ENCODE data around the gene BICD1. TPM values are rescaled to one million over a fixed set of nuclear protein-coding genes. Genes with fewer than 3 reads are reported as not detected.

The BICD1 gene
- 1 to 10 TPM; 1.5 to 4.5 (median 2.4) TPM for total RNA-seq

DNA sequence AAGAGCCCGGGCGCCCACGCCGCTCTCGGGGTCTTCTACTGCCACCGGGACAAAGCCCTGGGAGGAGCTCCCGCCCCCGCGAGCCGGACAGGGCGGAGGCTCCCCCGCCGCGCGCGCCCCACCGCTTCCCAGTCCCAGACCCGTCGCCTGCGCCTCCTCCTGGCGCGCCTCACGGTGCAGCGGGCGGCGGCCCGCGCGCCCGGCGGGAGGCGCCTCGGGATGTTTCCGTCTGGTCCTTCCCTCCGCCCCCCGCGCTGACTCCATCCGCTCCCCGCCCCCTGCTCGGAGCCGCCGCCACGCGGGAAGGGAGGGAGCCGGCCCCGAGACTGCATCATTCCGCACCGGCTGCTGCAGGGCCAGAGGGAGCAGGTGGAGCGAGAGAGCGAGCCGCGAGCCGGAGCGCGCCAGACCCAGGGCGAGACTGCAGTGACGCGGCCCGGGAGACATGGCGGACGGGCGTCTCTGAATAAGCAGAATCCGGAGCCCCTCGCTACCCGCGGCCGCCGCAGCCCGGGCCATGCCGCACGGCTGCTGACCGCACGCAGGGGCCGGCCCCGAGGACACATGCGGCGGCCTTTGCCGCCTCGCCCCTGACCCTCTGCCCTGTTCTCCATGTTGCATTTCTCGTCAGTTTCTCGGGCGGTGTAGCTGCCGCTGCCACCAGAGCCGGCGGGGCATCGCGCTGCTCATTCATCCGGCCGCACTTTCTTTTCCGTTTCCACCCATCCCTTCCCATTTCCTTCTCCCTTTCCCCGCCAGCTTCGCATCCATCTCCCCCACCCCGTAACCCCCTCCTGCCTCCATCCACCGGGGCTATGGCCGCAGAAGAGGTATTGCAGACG is at the start of gene BICD1:
Gene BICD1 (plus strand): TSS at position 331 of the 842 bp plus-strand sequence. CDS start 485 bp downstream, at position 816.
- peak; percentile 66 to 97 for DNase-seq (ENCODE audit: low spot score in 2 of 2)
- WGBS, 2 donors = 0 to 1% methylated on average over 43 to 46 of the region's 96 CpGs
- peak within 1 kb of the TSS; percentile 50 for H3K4me3 ChIP-seq (ENCODE audit: low read depth, poor library complexity, severe bottlenecking)
- no peak for TF ChIP-seq POLR2A (IDR thresholded peaks at IDR 0.05)
- TF ChIP-seq, protein P1, sequence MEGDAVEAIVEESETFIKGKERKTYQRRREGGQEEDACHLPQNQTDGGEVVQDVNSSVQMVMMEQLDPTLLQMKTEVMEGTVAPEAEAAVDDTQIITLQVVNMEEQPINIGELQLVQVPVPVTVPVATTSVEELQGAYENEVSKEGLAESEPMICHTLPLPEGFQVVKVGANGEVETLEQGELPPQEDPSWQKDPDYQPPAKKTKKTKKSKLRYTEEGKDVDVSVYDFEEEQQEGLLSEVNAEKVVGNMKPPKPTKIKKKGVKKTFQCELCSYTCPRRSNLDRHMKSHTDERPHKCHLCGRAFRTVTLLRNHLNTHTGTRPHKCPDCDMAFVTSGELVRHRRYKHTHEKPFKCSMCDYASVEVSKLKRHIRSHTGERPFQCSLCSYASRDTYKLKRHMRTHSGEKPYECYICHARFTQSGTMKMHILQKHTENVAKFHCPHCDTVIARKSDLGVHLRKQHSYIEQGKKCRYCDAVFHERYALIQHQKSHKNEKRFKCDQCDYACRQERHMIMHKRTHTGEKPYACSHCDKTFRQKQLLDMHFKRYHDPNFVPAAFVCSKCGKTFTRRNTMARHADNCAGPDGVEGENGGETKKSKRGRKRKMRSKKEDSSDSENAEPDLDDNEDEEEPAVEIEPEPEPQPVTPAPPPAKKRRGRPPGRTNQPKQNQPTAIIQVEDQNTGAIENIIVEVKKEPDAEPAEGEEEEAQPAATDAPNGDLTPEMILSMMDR (IDR thresholded peaks at IDR 0.05) = no peak
- intact Hi-C loops (cut with DNase I; ENCODE audit: low total_unique reads) = no loop called here

DNA sequence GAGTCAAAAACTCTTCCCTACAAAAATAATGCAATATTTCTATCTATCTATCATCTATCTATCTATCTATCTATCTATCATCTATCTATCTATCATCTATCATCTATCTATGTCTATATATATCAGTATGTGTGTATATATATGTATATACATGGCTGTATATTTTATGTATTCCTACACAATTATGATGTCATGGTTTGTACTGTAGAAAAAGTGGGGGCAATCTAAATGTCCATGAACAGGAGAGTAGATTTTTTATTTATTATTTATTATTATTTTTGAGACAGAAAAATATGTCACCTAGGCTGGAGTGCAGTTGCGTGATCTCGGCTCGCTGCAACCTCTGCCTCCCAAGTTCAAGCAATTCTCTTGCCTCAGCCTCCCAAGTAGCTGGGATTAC is 45.6 kb upstream of the BICD1 start:
- H3K4me3 ChIP-seq (ENCODE audit: low read depth, poor library complexity, severe bottlenecking) = no peak overlapping the region
- 92 to 98% methylated on average over 3 of the region's 3 CpGs for WGBS, 2 donors
- TF ChIP-seq, protein P1 (IDR thresholded peaks at IDR 0.05) = no peak
- TF ChIP-seq POLR2A (IDR thresholded peaks at IDR 0.05) = no peak
- intact Hi-C loops (cut with DNase I; ENCODE audit: low total_unique reads) = loop anchor here (10.0 kb wide), 1 partner anchor 234 kb away; no protein-coding TSS in a partner anchor
- no peak for DNase-seq (ENCODE audit: low spot score in 2 of 2)

DNA sequence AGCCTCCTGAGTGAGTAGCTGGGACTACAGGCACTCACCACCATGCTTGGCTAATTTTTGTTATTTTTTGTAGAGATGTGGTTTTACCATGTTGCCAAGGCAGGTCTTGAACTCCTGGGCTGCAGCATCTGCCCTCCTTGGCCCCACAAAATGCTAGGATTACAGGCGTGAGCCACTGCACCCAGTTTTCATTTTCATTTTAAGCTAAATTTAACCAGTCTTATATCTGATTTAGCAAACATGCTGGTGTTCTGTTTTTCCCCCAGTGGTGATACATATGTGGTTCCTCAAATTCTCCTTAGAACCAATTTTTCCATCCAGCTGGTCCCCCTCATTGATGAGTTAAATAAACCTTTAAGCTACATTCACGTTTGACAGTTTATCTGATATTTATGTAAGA is 43.8 kb upstream of the BICD1 start:
- no peak for TF ChIP-seq POLR2A (IDR thresholded peaks at IDR 0.05)

DNA sequence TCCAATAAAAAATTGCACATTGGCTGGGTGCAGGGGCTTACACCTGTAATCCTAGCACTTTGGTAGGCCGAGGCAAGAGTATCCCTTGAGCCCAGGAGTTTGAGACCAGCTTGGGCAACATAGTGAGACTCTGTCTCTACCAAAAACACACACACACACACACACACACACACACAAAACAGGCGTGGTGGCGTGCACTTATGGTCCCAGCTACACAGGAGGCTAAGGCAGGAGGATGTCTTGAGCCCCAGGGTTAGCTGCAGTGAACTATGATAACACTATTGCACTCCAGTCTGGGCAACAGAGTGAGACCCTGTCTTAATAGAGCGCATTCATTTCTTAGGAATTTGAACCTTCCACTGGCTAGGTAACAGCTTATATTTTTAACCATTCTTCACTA is 42.9 kb upstream of the BICD1 start:
- intact Hi-C loops (cut with DNase I; ENCODE audit: low total_unique reads) = loop anchor here (10.0 kb wide), 1 partner anchor 231 kb away; no protein-coding TSS in a partner anchor
- DNase-seq (ENCODE audit: low spot score in 2 of 2) = no peak
- WGBS, 2 donors = 96 to 98% methylated on average over 4 of the region's 4 CpGs
- no peak overlapping the region for H3K4me3 ChIP-seq (ENCODE audit: low read depth, poor library complexity, severe bottlenecking)
- TF ChIP-seq POLR2A (IDR thresholded peaks at IDR 0.05) = no peak
- TF ChIP-seq, protein P1 (IDR thresholded peaks at IDR 0.05) = no peak

More for the DNA sequence above, 43.8 kb upstream of the BICD1 start:
- WGBS, 2 donors = 44 to 59% methylated on average over 2 of the region's 2 CpGs
- no peak overlapping the region for H3K4me3 ChIP-seq (ENCODE audit: low read depth, poor library complexity, severe bottlenecking)
- DNase-seq (ENCODE audit: low spot score in 2 of 2) = peak in 1 of 2 donors; percentile 7
- intact Hi-C loops (cut with DNase I; ENCODE audit: low total_unique reads) = loop anchor here (10.0 kb wide), 1 partner anchor 232 kb away; no protein-coding TSS in a partner anchor

DNA sequence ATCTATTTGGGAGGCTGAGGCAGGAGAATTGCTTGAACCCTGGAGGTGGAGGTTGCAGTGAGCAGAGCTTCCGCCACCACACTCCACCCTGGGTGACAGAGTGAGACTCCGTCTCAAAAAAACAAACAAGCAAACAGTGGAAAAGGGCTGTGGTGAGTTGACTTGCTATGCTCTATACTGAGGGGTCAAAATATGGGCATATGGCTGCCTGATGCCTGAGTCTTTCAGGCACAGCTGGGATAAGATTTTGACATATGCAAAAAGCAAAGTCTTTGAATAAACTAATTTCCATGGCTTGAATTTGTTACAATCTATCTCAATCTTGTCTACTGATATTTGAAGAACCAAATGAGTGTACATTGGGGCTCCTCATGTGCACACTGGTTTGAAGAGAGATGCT is 40.4 kb upstream of the BICD1 start:
- intact Hi-C loops (cut with DNase I; ENCODE audit: low total_unique reads) = loop anchor here (10.0 kb wide), 1 partner anchor 229 kb away; no protein-coding TSS in a partner anchor
- no peak for TF ChIP-seq POLR2A (IDR thresholded peaks at IDR 0.05)
- TF ChIP-seq, protein P1 (IDR thresholded peaks at IDR 0.05) = no peak
- 93 to 94% methylated on average over 2 of the region's 2 CpGs for WGBS, 2 donors
- H3K4me3 ChIP-seq (ENCODE audit: low read depth, poor library complexity, severe bottlenecking) = no peak overlapping the region
- no peak for DNase-seq (ENCODE audit: low spot score in 2 of 2)

DNA sequence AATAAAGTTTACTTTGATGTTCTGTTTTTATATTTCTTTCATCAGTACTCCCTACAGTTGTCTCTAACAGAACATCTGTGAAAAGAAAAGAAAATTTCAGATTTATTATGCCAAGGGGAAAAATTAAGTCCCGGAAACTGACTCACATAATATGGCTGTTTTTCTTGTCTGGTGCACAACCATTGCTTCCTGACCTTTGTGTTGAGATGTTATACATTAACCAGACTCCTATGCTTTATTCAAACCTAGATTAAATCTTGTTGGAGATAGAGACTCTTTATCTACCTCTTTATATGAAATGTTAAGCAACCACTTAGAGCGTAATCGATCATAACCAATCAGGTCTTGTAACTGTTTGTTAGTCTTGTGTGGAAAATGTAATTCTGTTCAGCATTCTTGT is 37.6 kb upstream of the BICD1 start:
- 62 to 76% methylated on average over 3 of the region's 3 CpGs for WGBS, 2 donors
- no peak for DNase-seq (ENCODE audit: low spot score in 2 of 2)
- H3K4me3 ChIP-seq (ENCODE audit: low read depth, poor library complexity, severe bottlenecking) = no peak overlapping the region
- intact Hi-C loops (cut with DNase I; ENCODE audit: low total_unique reads) = loop anchor here (10.0 kb wide), 1 partner anchor 226 kb away; no protein-coding TSS in a partner anchor
- TF ChIP-seq, protein P1 (IDR thresholded peaks at IDR 0.05) = no peak
- no peak for TF ChIP-seq POLR2A (IDR thresholded peaks at IDR 0.05)
